ENCODE data around the gene PPIF. TPM values are rescaled to one million over a fixed set of nuclear protein-coding genes. Genes with fewer than 3 reads are reported as not detected.

Gene PPIF
- total RNA-seq, 1 experiment from 2014 or later, result 59.0 TPM

DNA sequence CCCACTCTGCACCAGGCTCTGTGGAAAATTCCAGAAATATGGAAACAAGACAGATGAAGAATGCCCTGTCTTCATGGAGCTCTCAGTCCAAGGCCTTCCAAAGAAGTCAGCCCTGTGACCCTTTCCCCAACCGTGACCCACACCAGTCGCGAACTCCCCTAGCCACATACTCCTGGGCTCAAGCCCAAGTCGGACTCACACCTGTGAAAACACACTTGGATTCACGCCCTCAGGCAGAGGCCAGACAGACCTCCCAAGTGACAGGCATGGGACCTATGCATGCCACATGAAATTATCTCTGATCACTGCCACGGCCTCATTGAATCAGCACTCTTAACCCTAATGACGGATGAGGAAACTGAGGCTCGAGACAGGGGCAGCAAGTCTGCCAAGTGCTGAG, 55.7 kb downstream of the PPIF start:
- Histone ChIP-seq H3K9me3 (ENCODE audit: control insufficient read depth, insufficient read depth, low read depth, low read length) (no peaks in the 10 kb centered on the region), H3K36me3 (ENCODE audit: control insufficient read depth, insufficient read depth, low read length) (no peaks in the 10 kb centered on the region), H3K27me3 (ENCODE audit: control insufficient read depth, insufficient read depth, low read length) (no peaks in the 10 kb centered on the region), H3K27ac (ENCODE audit: low read length) (no peak overlapping the region), H3K4me3 (ENCODE audit: low read depth in 2 of 2, low read length in 2 of 2) (no peak overlapping the region), H3K4me1 (ENCODE audit: control insufficient read depth, insufficient read depth, low read length) (peaks cover 10% of the 10 kb centered on the region)
- ATAC-seq (no peak), DNase-seq (ENCODE audit: low read depth, low spot score) (no peak)
- TF ChIP-seq REST (IDR thresholded peaks at IDR 0.05; ENCODE audit: insufficient read depth in 1 of 2, low read depth in 2 of 2, low read length in 1 of 2) (no peak), POLR2AphosphoS5 (IDR thresholded peaks at IDR 0.05; ENCODE audit: low read depth, low read length) (no peak), SIN3A (IDR thresholded peaks at IDR 0.05; ENCODE audit: borderline replicate concordance, insufficient read depth, low read depth, low read length) (no peak), TCF7L2 (IDR thresholded peaks at IDR 0.05; ENCODE audit: low read depth, low read length) (no peak)
- TF ChIP-seq, protein P1, sequence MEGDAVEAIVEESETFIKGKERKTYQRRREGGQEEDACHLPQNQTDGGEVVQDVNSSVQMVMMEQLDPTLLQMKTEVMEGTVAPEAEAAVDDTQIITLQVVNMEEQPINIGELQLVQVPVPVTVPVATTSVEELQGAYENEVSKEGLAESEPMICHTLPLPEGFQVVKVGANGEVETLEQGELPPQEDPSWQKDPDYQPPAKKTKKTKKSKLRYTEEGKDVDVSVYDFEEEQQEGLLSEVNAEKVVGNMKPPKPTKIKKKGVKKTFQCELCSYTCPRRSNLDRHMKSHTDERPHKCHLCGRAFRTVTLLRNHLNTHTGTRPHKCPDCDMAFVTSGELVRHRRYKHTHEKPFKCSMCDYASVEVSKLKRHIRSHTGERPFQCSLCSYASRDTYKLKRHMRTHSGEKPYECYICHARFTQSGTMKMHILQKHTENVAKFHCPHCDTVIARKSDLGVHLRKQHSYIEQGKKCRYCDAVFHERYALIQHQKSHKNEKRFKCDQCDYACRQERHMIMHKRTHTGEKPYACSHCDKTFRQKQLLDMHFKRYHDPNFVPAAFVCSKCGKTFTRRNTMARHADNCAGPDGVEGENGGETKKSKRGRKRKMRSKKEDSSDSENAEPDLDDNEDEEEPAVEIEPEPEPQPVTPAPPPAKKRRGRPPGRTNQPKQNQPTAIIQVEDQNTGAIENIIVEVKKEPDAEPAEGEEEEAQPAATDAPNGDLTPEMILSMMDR (IDR thresholded peaks at IDR 0.05), result no peak
- in situ Hi-C loops (cut with HindIII; ENCODE audit: low pct_unique_long_range_greater_than_20kb, low sequenced_read_pairs), result no loop called here
- CTCF ChIA-PET, result no interaction called here
- no TSS peak for BruUV-seq (replicated peaks)
- POLR2A ChIA-PET, result no interaction called here
- intact Hi-C loops (cut with micrococcal nuclease; ENCODE audit: unreplicated experiment), result no loop called here

DNA sequence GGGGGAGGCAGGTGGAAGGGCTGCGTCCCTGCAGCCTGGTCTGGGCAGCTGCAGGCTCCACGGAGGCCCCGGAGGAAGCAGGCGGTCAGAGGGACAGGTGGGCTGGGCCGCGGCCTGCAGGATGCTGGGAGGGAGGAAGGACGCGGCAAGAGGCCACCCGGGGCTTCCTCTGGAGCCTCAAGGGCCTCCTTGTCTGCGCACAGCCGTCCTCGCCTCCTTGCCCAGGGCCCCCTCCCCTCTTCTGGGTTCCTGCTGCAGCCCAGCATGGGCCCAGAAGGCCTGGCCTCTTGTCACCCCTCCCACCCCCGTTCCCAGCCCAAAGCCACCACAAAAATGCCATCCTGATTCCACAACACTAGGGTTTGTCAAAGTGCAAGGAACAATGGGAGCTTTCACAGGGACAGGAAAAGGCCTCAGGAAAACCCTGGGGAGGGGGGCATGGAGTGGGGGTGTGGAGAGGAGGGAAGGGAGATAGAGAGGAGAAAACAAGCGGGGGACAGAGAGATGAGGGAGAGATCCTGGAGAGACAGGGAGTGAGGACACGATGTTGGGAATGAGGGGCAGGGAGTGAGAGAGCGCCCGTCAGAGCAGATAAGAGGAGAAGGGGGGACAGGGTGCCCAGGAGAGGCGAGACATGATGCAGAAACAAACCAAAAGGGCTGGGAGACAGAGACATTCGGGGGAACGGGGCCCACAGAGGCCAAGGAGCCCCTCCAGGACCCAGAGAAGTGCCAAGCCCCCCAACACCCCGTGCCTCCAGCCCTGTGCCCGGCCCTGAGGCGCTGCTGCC, 56.4 kb downstream of the PPIF start:
- ChIA-PET CTCF (no interaction called here), POLR2A (no interaction called here)
- no peaks in the 10 kb centered on the region for H3K27me3 ChIP-seq (ENCODE audit: control insufficient read depth, insufficient read depth, low read length)
- H3K36me3 ChIP-seq (ENCODE audit: control insufficient read depth, insufficient read depth, low read length), result no peaks in the 10 kb centered on the region
- in situ Hi-C loops (cut with HindIII; ENCODE audit: low pct_unique_long_range_greater_than_20kb, low sequenced_read_pairs) (no loop called here), intact Hi-C loops (cut with micrococcal nuclease; ENCODE audit: unreplicated experiment) (no loop called here)
- no peak for ATAC-seq
- no peaks in the 10 kb centered on the region for H3K9me3 ChIP-seq (ENCODE audit: control insufficient read depth, insufficient read depth, low read depth, low read length)
- no peak overlapping the region; the same call in 1 of the 2 replicates for H3K27ac ChIP-seq (ENCODE audit: low read length)
- no TSS peak for BruUV-seq (replicated peaks)
- H3K4me1 ChIP-seq (ENCODE audit: control insufficient read depth, insufficient read depth, low read length), result peaks cover 10% of the 10 kb centered on the region
- no peak overlapping the region for H3K4me3 ChIP-seq (ENCODE audit: low read depth in 2 of 2, low read length in 2 of 2)
- DNase-seq (ENCODE audit: low read depth, low spot score), result no peak
- TF ChIP-seq POLR2AphosphoS5 (IDR thresholded peaks at IDR 0.05; ENCODE audit: low read depth, low read length) (no peak), SIN3A (IDR thresholded peaks at IDR 0.05; ENCODE audit: borderline replicate concordance, insufficient read depth, low read depth, low read length) (no peak), REST (IDR thresholded peaks at IDR 0.05; ENCODE audit: insufficient read depth in 1 of 2, low read depth in 2 of 2, low read length in 1 of 2) (no peak), TCF7L2 (IDR thresholded peaks at IDR 0.05; ENCODE audit: low read depth, low read length) (no peak)
- TF ChIP-seq, protein P1 (IDR thresholded peaks at IDR 0.05), result no peak

All from Panc1 (cell line).